Testis (tissue), 3 donors: Measurements from ENCODE around the gene FEN1. TPM values are rescaled to one million over a fixed set of nuclear protein-coding genes. Genes with fewer than 3 reads are reported as not detected.
A peak's percentile ranks its signal among the peaks of the same experiment; 100 is the strongest.

Experiments used
- DNase-seq: peaks from one replicate; pipeline ENCODE4 v3.0.0-alpha.2; 2019
- H3K27ac ChIP-seq, 2 donors: fragments of 200-600 bp; sonication (generic); one replicate each; pipeline ENCODE4 v1.5.1; 2019
- H3K27me3 ChIP-seq: fragments of 200-600 bp; sonication (generic); one replicate; pipeline ENCODE4 v1.5.1; 2019
- H3K36me3 ChIP-seq: fragments of 200-600 bp; sonication (generic); one replicate; pipeline ENCODE4 v1.5.1; 2017; ENCODE audit warnings: low read depth; ENCODE audit errors: missing control alignments
- H3K4me1 ChIP-seq: fragments of 200-600 bp; sonication (generic); one replicate; pipeline ENCODE4 v1.5.1; 2019
- H3K4me3 ChIP-seq, 2 donors: fragments of 200-600 bp; sonication (generic); one replicate each; pipeline ENCODE4 v1.5.1; 2017 to 2019
- H3K9me3 ChIP-seq: fragments of 200-600 bp; sonication (generic); one replicate; pipeline ENCODE4 v1.5.1; 2017
- CTCF ChIP-seq, 3 experiments: fragments of 450-650 bp in 2 of 3; fragments of 200-600 bp in 1 of 3; sonication (generic) in 1 of 3; IDR thresholded peaks; one replicate each; pipeline ENCODE4 v1.5.1; 2016 to 2019; ENCODE audit warnings: antibody characterized with exemption in 3 of 3, mild to moderate bottlenecking in 2 of 3, moderate library complexity in 1 of 3
- POLR2A ChIP-seq: fragments of 450-650 bp; IDR thresholded peaks from one replicate; pipeline ENCODE4 v1.6.1; 2017; ENCODE audit warnings: antibody characterized with exemption, mild to moderate bottlenecking, moderate library complexity
- WGBS, 2 donors: methylation state at CpG; one replicate each; pipeline ENCODE4 v1.1.5; 2018; 5-methylcytosine and 5-hydroxymethylcytosine counted together
- intact Hi-C: fragments of 100-400 bp; cut with DNase I; formaldehyde crosslinking; loops from one replicate; pipeline ENCODE4 v1.15.1; 2023; ENCODE audit warnings: low total_unique reads
- polyA plus RNA-seq: library from polyadenylated mRNA; stranded (reverse); fragments of 350-450 nt; fragmentation: Illumina TruSeq; extraction: RNeasy Lipid Tissue Mini Kit (QIAGEN cat#74804); gene quantifications from one replicate; pipeline ENCODE4 v1.2.3, GENCODE V29; 2014; ENCODE audit warnings: low read depth, low replicate concordance; ENCODE audit not compliant: insufficient read depth
- total RNA-seq, 2 donors: library from RNA; depleted of rRNA; stranded (reverse); fragments of >200 nt; gene quantifications; one replicate each; pipeline ENCODE4 v1.2.3, GENCODE V29; 2016

Gene FEN1
- total and polyA plus RNA-seq, 3 donors from 2014 or later = 22.7 to 31.5 (median 27.3) TPM

- no peak overlapping the region for H3K4me3 ChIP-seq
- no peaks in the 10 kb centered on the region for H3K9me3 ChIP-seq
- H3K36me3 ChIP-seq = no peaks in the 10 kb centered on the region
- DNase-seq = no peak
- 81% methylated on average over 11 of the region's 11 CpGs; no CpG with 5 or more reads in 1 of the 2 donors for WGBS, 2 donors
- TF ChIP-seq POLR2A = no peak
- TF ChIP-seq CTCF (IDR thresholded peaks at IDR 0.05) = no peak
- intact Hi-C loops = no loop called here
- H3K27me3 ChIP-seq = no peaks in the 10 kb centered on the region
- no peaks in the 10 kb centered on the region for H3K4me1 ChIP-seq
- H3K27ac ChIP-seq = no peak overlapping the region
Measured at GRCh38 chr11:61785837-61786402, 6.8 kb upstream of the FEN1 start.

- H3K4me1 ChIP-seq = peaks cover 7% of the 10 kb centered on the region
- TF ChIP-seq POLR2A = no peak
- peak in 1 of 3 experiments; percentile 43 for TF ChIP-seq CTCF (IDR thresholded peaks at IDR 0.05)
- H3K27me3 ChIP-seq = no peaks in the 10 kb centered on the region
- H3K27ac ChIP-seq = no peak overlapping the region
- DNase-seq = peak; percentile 72
- intact Hi-C loops = no loop called here
- H3K9me3 ChIP-seq = no peaks in the 10 kb centered on the region
- no peak overlapping the region for H3K4me3 ChIP-seq
- 45 to 52% methylated on average over 9 of the region's 9 CpGs for WGBS, 2 donors
- no peaks in the 10 kb centered on the region for H3K36me3 ChIP-seq
Measured at GRCh38 chr11:61787928-61788491, 4.7 kb upstream of the FEN1 start.

GRCh38 chr11:61791737-61792309, 888 bp upstream of the FEN1 start:
- WGBS, 2 donors = 2 to 3% methylated on average over 14 of the region's 14 CpGs

GRCh38 chr11:61793083-61793828, 545 bp downstream of the FEN1 start:
- intact Hi-C loops = loop anchor here (10.0 kb wide), 2 partner anchors 162 to 312 kb away; partner anchors contain the start of gene BEST1
- WGBS, 2 donors = 3% methylated on average over 27 to 29 of the region's 29 CpGs
- peak overlapping the region; percentile 95 to 98 for H3K27ac ChIP-seq
- H3K4me1 ChIP-seq = peaks cover 20% of the 10 kb centered on the region
- no peaks in the 10 kb centered on the region for H3K9me3 ChIP-seq
- peak overlapping the region; percentile 84 to 97 for H3K4me3 ChIP-seq
- TF ChIP-seq CTCF (IDR thresholded peaks at IDR 0.05) = no peak
- no peak for TF ChIP-seq POLR2A
- no peak for DNase-seq
- H3K27me3 ChIP-seq = no peaks in the 10 kb centered on the region
- no peaks in the 10 kb centered on the region for H3K36me3 ChIP-seq

More at GRCh38 chr11:61791737-61792309, 888 bp upstream of the FEN1 start:
- H3K9me3 ChIP-seq = no peaks in the 10 kb centered on the region
- DNase-seq = peak; percentile 89
- intact Hi-C loops = loop anchor here (10.0 kb wide), 2 partner anchors 163 to 313 kb away; partner anchors contain the start of gene BEST1
- H3K27me3 ChIP-seq = no peaks in the 10 kb centered on the region
- peaks cover 14% of the 10 kb centered on the region for H3K4me1 ChIP-seq
- TF ChIP-seq POLR2A = no peak
- TF ChIP-seq CTCF (IDR thresholded peaks at IDR 0.05) = no peak
- H3K4me3 ChIP-seq = peak overlapping the region; percentile 84 to 97
- H3K27ac ChIP-seq = peak overlapping the region; percentile 95 to 98
- no peaks in the 10 kb centered on the region for H3K36me3 ChIP-seq
